HG02884 (cell line): Measurements from ENCODE around the gene HERC3.

Source experiments
- ATAC-seq: cut with Tn5 transposase; IDR thresholded peaks from one replicate; pipeline ENCODE4 v1.9.1; 2021; ENCODE audit warnings: mild to moderate bottlenecking, moderate library complexity; ENCODE audit not compliant: unreplicated experiment

The HERC3 gene

GRCh38 chr4:88744609-88745008 is 152.3 kb downstream of the HERC3 start:
- no peak for ATAC-seq

- ATAC-seq = no peak
These were observed 152.9 kb downstream of the HERC3 start for GRCh38 chr4:88745175-88745574.

GRCh38 chr4:88745581-88746163 is 153.4 kb downstream of the HERC3 start:
- ATAC-seq = no peak

GRCh38 chr4:88746206-88746605 is 153.9 kb downstream of the HERC3 start:
- no peak for ATAC-seq

- no peak for ATAC-seq
These were observed 155.1 kb downstream of the HERC3 start for GRCh38 chr4:88747351-88747750.

GRCh38 chr4:88750369-88750768 is 158.1 kb downstream of the HERC3 start:
- ATAC-seq = no peak

- no peak for ATAC-seq
These were observed 159.2 kb downstream of the HERC3 start for GRCh38 chr4:88751258-88752075.

- ATAC-seq = no peak
These were observed 159.8 kb downstream of the HERC3 start for GRCh38 chr4:88752076-88752463.

GRCh38 chr4:88752754-88753153 is 160.5 kb downstream of the HERC3 start:
- no peak for ATAC-seq

- no peak for ATAC-seq
These were observed 161.6 kb downstream of the HERC3 start for GRCh38 chr4:88753658-88754571.

- ATAC-seq = no peak
These were observed 162.5 kb downstream of the HERC3 start for GRCh38 chr4:88754796-88755195.

GRCh38 chr4:88755454-88755853 is 163.2 kb downstream of the HERC3 start:
- ATAC-seq = no peak

GRCh38 chr4:88756149-88756548 is 163.9 kb downstream of the HERC3 start:
- no peak for ATAC-seq

- ATAC-seq = no peak
These were observed 164.8 kb downstream of the HERC3 start for GRCh38 chr4:88757067-88757466.

GRCh38 chr4:88757776-88758175 is 165.5 kb downstream of the HERC3 start:
- no peak for ATAC-seq
